Sigmoid colon (tissue), 4 donors: ENCODE data around the gene ABCC8.

Experiments
- CTCF ChIP-seq, 4 experiments: fragments of 450-650 bp in 3 of 4; fragments of 200-600 bp in 1 of 4; IDR thresholded peaks; one replicate each; pipeline ENCODE4 v1.5.1; 2016 to 2019; ENCODE audit warnings: antibody characterized with exemption in 4 of 4, mild to moderate bottlenecking in 3 of 4, moderate library complexity in 2 of 4
- EP300 ChIP-seq, 4 donors: sonication (generic); formaldehyde crosslinking; IDR thresholded peaks; one replicate each; pipeline ENCODE4 v1.6.1; 2017; ENCODE audit warnings: antibody characterized with exemption in 4 of 4

DNA sequence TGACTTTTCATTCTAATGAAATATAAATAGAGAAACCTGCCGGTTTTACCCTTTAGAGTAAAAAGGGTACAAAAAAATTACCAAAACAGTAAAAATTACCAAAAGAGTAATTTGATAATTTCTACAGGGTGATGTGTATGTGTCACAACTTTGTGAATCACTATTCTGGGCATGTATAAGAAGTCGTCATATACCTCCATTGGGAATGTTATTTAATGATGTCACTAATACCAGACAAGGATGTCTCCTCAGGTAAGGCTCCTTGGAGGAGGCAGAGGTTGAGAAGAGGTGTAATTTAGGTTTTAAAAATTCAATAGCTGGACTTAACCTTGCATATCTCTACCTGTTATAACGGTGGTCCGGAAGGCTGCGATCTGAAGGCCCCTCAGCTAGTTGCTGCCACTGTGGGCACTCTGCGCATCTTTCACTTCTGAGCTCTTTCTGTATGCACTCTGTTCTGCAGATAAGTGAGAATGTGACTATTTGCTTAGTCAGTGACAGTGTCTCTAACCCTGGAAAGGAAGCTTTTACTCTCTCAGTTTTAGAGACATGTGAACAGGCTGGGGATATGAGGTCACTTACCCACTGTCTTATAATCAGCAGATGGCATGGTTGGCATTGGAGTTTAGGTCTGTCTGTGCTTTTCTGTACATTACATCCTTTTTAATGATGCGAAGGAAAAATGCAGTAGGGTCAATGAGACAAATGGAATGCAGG, 126.0 kb downstream of the ABCC8 start:
- no peak for TF ChIP-seq CTCF (IDR thresholded peaks at IDR 0.05)
- no peak for TF ChIP-seq EP300 (IDR thresholded peaks at IDR 0.05)
